Measurements from ENCODE around the gene IPO11.

IPO11 gene

GRCh38 chr5:62633243-62633642 is 220.7 kb downstream of the IPO11 start:
- peaks cover 0 to 4% (median 0%) of the 10 kb centered on the region in 3 donors for H3K36me3 ChIP-seq
- TF ChIP-seq CTCF (IDR thresholded peaks at IDR 0.05) = no peak
- H3K9me3 ChIP-seq = no peaks in the 10 kb centered on the region
- DNase-seq = no peak
- intact Hi-C loops (cut with DNase I; ENCODE audit: low total_unique reads) = no loop called here
- no peaks in the 10 kb centered on the region for H3K27me3 ChIP-seq
- no peak overlapping the region for H3K4me3 ChIP-seq
- peaks cover 0 to 15% (median 0%) of the 10 kb centered on the region in 4 donors for H3K4me1 ChIP-seq
- no peak overlapping the region for H3K27ac ChIP-seq

- intact Hi-C loops (cut with DNase I; ENCODE audit: low total_unique reads) = no loop called here
- H3K4me1 ChIP-seq = no peaks in the 10 kb centered on the region
- TF ChIP-seq CTCF (IDR thresholded peaks at IDR 0.05) = no peak
- H3K27ac ChIP-seq = no peak overlapping the region
- H3K27me3 ChIP-seq = no peaks in the 10 kb centered on the region
- H3K36me3 ChIP-seq = no peaks in the 10 kb centered on the region
- H3K4me3 ChIP-seq = no peak overlapping the region
- no peak for DNase-seq
- no peaks in the 10 kb centered on the region for H3K9me3 ChIP-seq
Observed at GRCh38 chr5:62640446-62640845, 227.9 kb downstream of the IPO11 start.

GRCh38 chr5:62642468-62642867 is 229.9 kb downstream of the IPO11 start:
- no peaks in the 10 kb centered on the region for H3K27me3 ChIP-seq
- no peak for TF ChIP-seq CTCF (IDR thresholded peaks at IDR 0.05)
- H3K36me3 ChIP-seq = no peaks in the 10 kb centered on the region
- H3K4me3 ChIP-seq = no peak overlapping the region
- no peaks in the 10 kb centered on the region for H3K4me1 ChIP-seq
- H3K27ac ChIP-seq = no peak overlapping the region
- no peak for DNase-seq
- no peaks in the 10 kb centered on the region for H3K9me3 ChIP-seq
- intact Hi-C loops (cut with DNase I; ENCODE audit: low total_unique reads) = no loop called here

- no peak for DNase-seq
- Histone ChIP-seq H3K4me3 (no peak overlapping the region), H3K9me3 (no peaks in the 10 kb centered on the region), H3K27me3 (no peaks in the 10 kb centered on the region), H3K4me1 (no peaks in the 10 kb centered on the region), H3K27ac (no peak overlapping the region), H3K36me3 (no peaks in the 10 kb centered on the region)
- intact Hi-C loops (cut with DNase I; ENCODE audit: low total_unique reads) = no loop called here
- no peak for TF ChIP-seq CTCF (IDR thresholded peaks at IDR 0.05)
Observed at GRCh38 chr5:62643556-62644451, 231.2 kb downstream of the IPO11 start.

GRCh38 chr5:62645223-62645622 is 232.7 kb downstream of the IPO11 start:
- no peak for TF ChIP-seq CTCF (IDR thresholded peaks at IDR 0.05)
- Histone ChIP-seq H3K4me1 (no peaks in the 10 kb centered on the region), H3K27me3 (no peaks in the 10 kb centered on the region), H3K9me3 (no peaks in the 10 kb centered on the region), H3K4me3 (no peak overlapping the region), H3K27ac (no peak overlapping the region), H3K36me3 (no peaks in the 10 kb centered on the region)
- intact Hi-C loops (cut with DNase I; ENCODE audit: low total_unique reads) = no loop called here
- DNase-seq = no peak

All from tibial artery (tissue), 4 donors.